ENCODE measurements around the gene HIVEP3. TPM values are rescaled to one million over a fixed set of nuclear protein-coding genes. Genes with fewer than 3 reads are reported as not detected.

HIVEP3 gene
- total and polyA plus RNA-seq, 8 donors, result 1.8 to 65.3 (median 3.8) TPM

DNA sequence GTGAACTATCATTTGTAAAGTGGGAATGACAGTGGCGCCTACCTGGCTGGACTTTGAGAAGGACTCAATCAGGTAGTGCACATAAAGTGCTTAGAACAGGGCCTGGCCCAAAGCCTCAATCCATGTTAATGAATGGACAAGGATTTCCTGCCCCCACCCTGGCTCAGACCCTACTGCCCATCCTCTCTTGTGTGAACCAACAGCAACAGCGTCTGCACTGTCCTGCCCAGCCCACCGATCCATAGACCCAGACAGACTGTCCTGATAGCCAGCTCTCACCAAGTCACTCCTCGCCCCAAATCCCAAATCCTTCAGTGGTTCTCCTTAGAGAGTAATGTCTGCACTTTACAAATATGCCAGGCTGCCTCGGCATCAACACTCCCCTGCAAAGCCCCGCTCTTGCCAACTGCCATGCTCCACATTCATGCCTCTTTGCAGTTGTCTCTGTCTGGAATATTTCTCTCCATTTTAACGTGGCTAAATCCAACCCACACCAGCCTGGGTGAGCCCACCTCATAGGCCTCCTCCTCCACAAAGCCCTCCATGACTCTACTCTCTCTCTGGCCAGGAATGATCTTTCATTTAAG, 276.7 kb downstream of the HIVEP3 start:
- no peaks in the 10 kb centered on the region for H3K27me3 ChIP-seq
- no peaks in the 10 kb centered on the region for H3K36me3 ChIP-seq
- TF ChIP-seq, protein P1, sequence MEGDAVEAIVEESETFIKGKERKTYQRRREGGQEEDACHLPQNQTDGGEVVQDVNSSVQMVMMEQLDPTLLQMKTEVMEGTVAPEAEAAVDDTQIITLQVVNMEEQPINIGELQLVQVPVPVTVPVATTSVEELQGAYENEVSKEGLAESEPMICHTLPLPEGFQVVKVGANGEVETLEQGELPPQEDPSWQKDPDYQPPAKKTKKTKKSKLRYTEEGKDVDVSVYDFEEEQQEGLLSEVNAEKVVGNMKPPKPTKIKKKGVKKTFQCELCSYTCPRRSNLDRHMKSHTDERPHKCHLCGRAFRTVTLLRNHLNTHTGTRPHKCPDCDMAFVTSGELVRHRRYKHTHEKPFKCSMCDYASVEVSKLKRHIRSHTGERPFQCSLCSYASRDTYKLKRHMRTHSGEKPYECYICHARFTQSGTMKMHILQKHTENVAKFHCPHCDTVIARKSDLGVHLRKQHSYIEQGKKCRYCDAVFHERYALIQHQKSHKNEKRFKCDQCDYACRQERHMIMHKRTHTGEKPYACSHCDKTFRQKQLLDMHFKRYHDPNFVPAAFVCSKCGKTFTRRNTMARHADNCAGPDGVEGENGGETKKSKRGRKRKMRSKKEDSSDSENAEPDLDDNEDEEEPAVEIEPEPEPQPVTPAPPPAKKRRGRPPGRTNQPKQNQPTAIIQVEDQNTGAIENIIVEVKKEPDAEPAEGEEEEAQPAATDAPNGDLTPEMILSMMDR (IDR thresholded peaks at IDR 0.05), result no peak
- no peak for TF ChIP-seq EP300 (IDR thresholded peaks at IDR 0.05)
- no peak for TF ChIP-seq POLR2A (IDR thresholded peaks at IDR 0.05)
- no peak for TF ChIP-seq POLR2AphosphoS5 (IDR thresholded peaks at IDR 0.05)
- H3K4me3 ChIP-seq, result no peak overlapping the region
- intact Hi-C loops (cut with DNase I; ENCODE audit: low total_unique reads), result no loop called here
- WGBS, 5 donors, result 90 to 92% (median 90%) methylated on average over 7 of the region's 7 CpGs
- no peak overlapping the region for H3K27ac ChIP-seq
- no peaks in the 10 kb centered on the region for H3K9me3 ChIP-seq
- DNase-seq, result no peak
- H3K4me1 ChIP-seq, result no peaks in the 10 kb centered on the region

DNA sequence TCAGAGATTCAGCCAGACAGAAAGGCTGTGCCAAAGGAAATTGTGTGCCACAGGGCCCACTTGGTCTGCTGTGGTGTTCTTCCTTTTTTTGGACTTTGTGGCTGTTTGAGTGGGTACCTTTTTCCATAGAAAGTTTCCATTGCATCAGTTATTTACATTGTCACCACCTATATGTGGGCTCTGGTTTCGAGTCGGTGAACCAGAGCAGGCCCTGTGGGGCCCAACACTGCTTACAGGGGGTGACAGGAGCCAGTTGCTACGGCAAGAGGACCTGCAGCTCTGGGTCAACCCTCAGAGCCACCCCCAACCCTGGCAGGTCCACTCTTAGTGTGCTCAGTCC, 277.3 kb downstream of the HIVEP3 start:
- intact Hi-C loops (cut with DNase I; ENCODE audit: low total_unique reads), result no loop called here
- H3K36me3 ChIP-seq, result no peaks in the 10 kb centered on the region
- TF ChIP-seq, protein P1 (IDR thresholded peaks at IDR 0.05), result no peak
- TF ChIP-seq POLR2AphosphoS5 (IDR thresholded peaks at IDR 0.05), result no peak
- no peak for TF ChIP-seq POLR2A (IDR thresholded peaks at IDR 0.05)
- no peak for TF ChIP-seq EP300 (IDR thresholded peaks at IDR 0.05)
- H3K27ac ChIP-seq, result no peak overlapping the region
- H3K9me3 ChIP-seq, result no peaks in the 10 kb centered on the region
- H3K4me3 ChIP-seq, result no peak overlapping the region
- no peak for DNase-seq
- no peaks in the 10 kb centered on the region for H3K27me3 ChIP-seq
- H3K4me1 ChIP-seq, result no peaks in the 10 kb centered on the region
- WGBS, 5 donors, result 76 to 88% (median 85%) methylated on average over 3 of the region's 3 CpGs

DNA sequence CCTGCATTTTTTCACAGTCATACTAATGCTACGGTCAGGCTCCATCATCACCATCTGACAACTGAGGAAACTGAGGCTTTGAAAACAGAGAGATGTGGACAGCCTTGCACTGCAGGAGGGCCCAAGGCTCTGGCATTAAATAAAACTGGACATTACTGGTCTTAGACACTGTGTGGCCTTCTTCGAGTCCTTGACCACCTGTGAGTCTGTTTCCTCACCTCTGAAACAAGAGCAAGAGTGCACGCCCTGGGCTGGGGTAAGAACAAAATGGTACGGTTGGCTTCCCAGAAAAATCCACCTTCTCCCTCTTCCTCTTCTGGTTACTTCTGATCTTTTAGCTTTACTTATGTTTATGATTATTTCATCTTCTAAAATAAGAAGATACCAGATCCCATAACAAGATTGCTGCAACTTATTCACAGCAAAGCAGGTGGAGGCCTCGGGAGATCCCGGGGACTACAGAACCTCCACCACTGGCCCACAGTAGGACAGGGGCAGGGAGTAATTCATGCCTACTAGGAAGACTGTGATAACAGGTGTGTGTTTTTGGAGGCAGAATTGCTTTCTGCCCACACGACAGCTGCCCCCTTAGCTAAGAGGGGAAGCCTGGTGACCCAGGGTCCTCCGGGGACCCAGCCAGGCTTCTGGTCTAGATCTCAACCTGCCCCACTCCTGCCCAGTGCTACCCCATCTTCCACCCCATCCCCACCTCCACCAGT, 277.8 kb downstream of the HIVEP3 start:
- intact Hi-C loops (cut with DNase I; ENCODE audit: low total_unique reads), result no loop called here
- Histone ChIP-seq H3K27me3 (no peaks in the 10 kb centered on the region), H3K4me3 (no peak overlapping the region), H3K4me1 (no peaks in the 10 kb centered on the region), H3K36me3 (no peaks in the 10 kb centered on the region), H3K9me3 (no peaks in the 10 kb centered on the region), H3K27ac (no peak overlapping the region)
- WGBS, 5 donors, result 94 to 96% (median 95%) methylated on average over 8 of the region's 8 CpGs
- TF ChIP-seq POLR2A (IDR thresholded peaks at IDR 0.05) (no peak), EP300 (IDR thresholded peaks at IDR 0.05) (no peak), POLR2AphosphoS5 (IDR thresholded peaks at IDR 0.05) (no peak)
- TF ChIP-seq, protein P1 (IDR thresholded peaks at IDR 0.05), result no peak
- DNase-seq, result no peak

DNA sequence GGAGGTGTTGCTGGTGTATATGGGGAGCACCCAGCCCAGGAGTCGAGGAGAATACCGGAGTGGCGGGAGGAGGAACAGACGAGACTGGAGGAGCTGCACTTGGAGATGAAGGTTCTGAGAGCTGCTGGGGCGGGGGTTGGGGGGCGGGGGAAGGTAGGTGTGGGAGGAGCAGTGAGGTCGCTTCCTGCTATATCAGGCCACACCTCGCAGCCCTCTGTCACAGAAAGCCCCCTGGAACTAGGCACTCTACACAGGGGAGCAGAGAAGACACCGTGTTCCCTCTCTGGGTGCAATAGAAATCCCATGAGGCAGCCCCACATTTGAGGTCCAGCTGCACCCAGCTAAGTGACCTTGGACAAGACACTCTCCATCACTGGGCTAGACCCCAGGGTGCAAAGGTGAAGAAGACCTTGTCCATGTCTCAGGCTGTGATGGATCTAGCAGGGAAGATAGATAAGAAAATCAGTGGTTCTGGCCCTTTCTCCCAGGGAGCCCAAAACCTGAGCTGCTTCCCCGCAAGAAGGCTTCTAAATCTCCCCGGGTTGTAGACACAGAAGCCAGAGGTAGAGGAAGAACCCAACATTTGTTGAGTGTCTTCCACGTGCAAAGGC, 278.5 kb downstream of the HIVEP3 start:
- Histone ChIP-seq H3K27me3 (no peaks in the 10 kb centered on the region), H3K4me3 (no peak overlapping the region), H3K27ac (no peak overlapping the region), H3K9me3 (no peaks in the 10 kb centered on the region), H3K36me3 (no peaks in the 10 kb centered on the region), H3K4me1 (no peaks in the 10 kb centered on the region)
- no peak for TF ChIP-seq POLR2A (IDR thresholded peaks at IDR 0.05)
- TF ChIP-seq, protein P1 (IDR thresholded peaks at IDR 0.05), result no peak
- TF ChIP-seq EP300 (IDR thresholded peaks at IDR 0.05), result no peak
- TF ChIP-seq POLR2AphosphoS5 (IDR thresholded peaks at IDR 0.05), result no peak
- DNase-seq, result no peak
- 70 to 79% (median 74%) methylated on average over 12 of the region's 12 CpGs for WGBS, 5 donors
- intact Hi-C loops (cut with DNase I; ENCODE audit: low total_unique reads), result no loop called here
